Osteoblast (primary cell): ENCODE data around the gene THAP8. TPM values are rescaled to one million over a fixed set of nuclear protein-coding genes. Genes with fewer than 3 reads are reported as not detected.
A peak's percentile ranks its signal among the peaks of the same experiment; 100 is the strongest.
"Not testable (repeated sequence)": the region's sequence is repeated elsewhere in the genome, so short reads cannot be mapped to it uniquely, and the experiment has no call there.

Source experiments
- DNase-seq: peaks from one replicate; pipeline ENCODE4 v3.0.0; 2011; ENCODE audit warnings: low spot score, mixed read lengths; ENCODE audit not compliant: insufficient read length; ENCODE audit errors: missing footprints
- H2AFZ ChIP-seq: 2 replicates; pipeline ENCODE4 v1.6.0; 2011; ENCODE audit warnings: mild to moderate bottlenecking, low read length
- H3K27ac ChIP-seq: 2 replicates; pipeline ENCODE4 v1.5.1; 2011; ENCODE audit warnings: mild to moderate bottlenecking, low read depth, low read length, moderate library complexity
- H3K27me3 ChIP-seq: 2 replicates; pipeline ENCODE4 v1.6.0; 2012; ENCODE audit warnings: mild to moderate bottlenecking, control low read depth, inconsistent platforms, low read length, moderate library complexity; ENCODE audit not compliant: insufficient read depth
- H3K36me3 ChIP-seq: 2 replicates; pipeline ENCODE4 v1.5.1; 2011; ENCODE audit warnings: mild to moderate bottlenecking, low read length, control low read depth, moderate library complexity; ENCODE audit not compliant: insufficient read depth
- H3K4me1 ChIP-seq: 2 replicates; pipeline ENCODE4 v1.5.1; 2011; ENCODE audit warnings: mild to moderate bottlenecking, low read length, control low read depth, moderate library complexity; ENCODE audit not compliant: insufficient read depth
- H3K4me2 ChIP-seq: 2 replicates; pipeline ENCODE4 v1.6.0; 2011; ENCODE audit warnings: mild to moderate bottlenecking, low read length; ENCODE audit not compliant: insufficient read depth
- H3K4me3 ChIP-seq: fragments of 200-600 bp; sonication (generic); 3 replicates; pipeline ENCODE4 v1.5.1; 2012; ENCODE audit warnings: mild to moderate bottlenecking, low read length, inconsistent platforms; ENCODE audit not compliant: insufficient read depth
- H3K79me2 ChIP-seq: 2 replicates; pipeline ENCODE4 v1.6.0; 2012; ENCODE audit warnings: mild to moderate bottlenecking, low read length, control low read depth, inconsistent platforms; ENCODE audit not compliant: insufficient read depth
- H3K9me3 ChIP-seq: 2 replicates; pipeline ENCODE4 v1.5.1; 2011; ENCODE audit warnings: low read depth, low read length, control low read depth
- H4K20me1 ChIP-seq: 2 replicates; pipeline ENCODE4 v1.6.0; 2012; ENCODE audit warnings: mild to moderate bottlenecking, low read length, control low read depth; ENCODE audit not compliant: insufficient read depth
- total RNA-seq: library from RNA; depleted of rRNA; stranded (reverse); fragments of >200 nt; gene quantifications from 2 replicates; pipeline ENCODE4 v1.2.3, GENCODE V29; 2012
- TF ChIP-seq, protein P1 (sequence below): IDR thresholded peaks from 2 replicates; pipeline ENCODE4 v1.5.1; 2011; ENCODE audit warnings: mild to moderate bottlenecking, low read depth, low read length, moderate library complexity; ENCODE audit errors: extremely low read depth

The THAP8 gene
- total RNA-seq, 1 donor = 5.1 TPM

DNA sequence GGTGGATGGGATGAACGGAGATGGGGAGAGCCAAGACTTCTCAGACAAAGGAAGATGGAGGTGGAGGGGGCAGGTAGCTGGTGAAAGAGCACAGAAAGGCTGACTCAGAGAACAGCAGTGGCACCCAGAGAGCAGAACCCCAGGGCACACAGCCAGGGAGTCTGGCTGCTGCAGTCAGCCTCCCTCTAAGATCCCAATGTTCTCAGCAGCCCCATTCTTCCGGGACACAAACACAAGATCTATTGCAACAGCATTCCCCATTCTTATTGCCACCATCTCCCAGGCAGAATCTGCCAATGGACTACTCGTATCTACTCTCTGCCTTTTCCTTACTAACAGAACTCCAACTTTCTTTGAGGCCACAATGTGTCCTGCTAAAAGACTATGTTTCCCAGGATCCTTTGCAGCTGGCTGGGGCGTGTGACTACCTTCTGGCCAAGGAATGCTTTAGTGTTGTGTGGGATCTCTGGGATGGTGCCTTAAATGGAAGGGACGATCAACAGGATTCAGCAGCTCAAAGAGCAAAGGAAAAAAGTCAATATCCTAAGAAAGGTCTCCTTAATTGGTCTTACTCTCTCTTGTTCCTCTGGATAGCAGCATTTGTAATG lies 7.5 kb downstream of the THAP8 start:
- Histone ChIP-seq H3K9me3 (no peaks in the 10 kb centered on the region), H3K27me3 (no peaks in the 10 kb centered on the region), H3K79me2 (no peaks in the 10 kb centered on the region), H3K27ac (no peak overlapping the region), H3K4me1 (peaks cover 9% of the 10 kb centered on the region), H3K4me2 (no peak overlapping the region), H3K4me3 (no peak overlapping the region), H4K20me1 (no peaks in the 10 kb centered on the region), H2AFZ (peak overlapping the region; percentile 41), H3K36me3 (no peaks in the 10 kb centered on the region)
- DNase-seq = no peak
- TF ChIP-seq, protein P1, sequence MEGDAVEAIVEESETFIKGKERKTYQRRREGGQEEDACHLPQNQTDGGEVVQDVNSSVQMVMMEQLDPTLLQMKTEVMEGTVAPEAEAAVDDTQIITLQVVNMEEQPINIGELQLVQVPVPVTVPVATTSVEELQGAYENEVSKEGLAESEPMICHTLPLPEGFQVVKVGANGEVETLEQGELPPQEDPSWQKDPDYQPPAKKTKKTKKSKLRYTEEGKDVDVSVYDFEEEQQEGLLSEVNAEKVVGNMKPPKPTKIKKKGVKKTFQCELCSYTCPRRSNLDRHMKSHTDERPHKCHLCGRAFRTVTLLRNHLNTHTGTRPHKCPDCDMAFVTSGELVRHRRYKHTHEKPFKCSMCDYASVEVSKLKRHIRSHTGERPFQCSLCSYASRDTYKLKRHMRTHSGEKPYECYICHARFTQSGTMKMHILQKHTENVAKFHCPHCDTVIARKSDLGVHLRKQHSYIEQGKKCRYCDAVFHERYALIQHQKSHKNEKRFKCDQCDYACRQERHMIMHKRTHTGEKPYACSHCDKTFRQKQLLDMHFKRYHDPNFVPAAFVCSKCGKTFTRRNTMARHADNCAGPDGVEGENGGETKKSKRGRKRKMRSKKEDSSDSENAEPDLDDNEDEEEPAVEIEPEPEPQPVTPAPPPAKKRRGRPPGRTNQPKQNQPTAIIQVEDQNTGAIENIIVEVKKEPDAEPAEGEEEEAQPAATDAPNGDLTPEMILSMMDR = no peak

DNA sequence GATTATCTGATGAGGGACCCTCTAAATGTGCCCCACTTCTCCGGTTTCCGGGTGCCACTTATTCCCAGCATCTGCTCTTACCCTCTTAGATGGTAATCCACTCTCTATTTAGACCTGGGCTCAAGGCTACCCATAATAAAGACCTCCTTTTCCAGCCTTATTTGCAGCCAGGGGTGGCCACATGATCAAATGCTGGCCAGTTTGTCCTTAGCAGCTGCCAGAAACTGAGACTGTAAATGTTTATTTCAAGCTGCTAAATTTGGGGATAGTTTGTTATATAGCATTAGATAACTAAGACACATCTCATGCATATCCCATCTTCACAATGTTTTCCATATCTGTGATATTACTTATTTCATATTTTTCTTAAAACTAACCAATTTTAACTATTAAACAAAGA lies 10.1 kb downstream of the THAP8 start:
- Histone ChIP-seq H3K4me2 (no peak overlapping the region), H2AFZ (no peak overlapping the region), H3K9me3 (no peaks in the 10 kb centered on the region), H3K4me1 (peaks cover 14% of the 10 kb centered on the region), H3K4me3 (no peak overlapping the region), H3K27ac (no peak overlapping the region), H4K20me1 (no peaks in the 10 kb centered on the region), H3K36me3 (no peaks in the 10 kb centered on the region), H3K79me2 (no peaks in the 10 kb centered on the region), H3K27me3 (no peaks in the 10 kb centered on the region)
- no peak for DNase-seq
- TF ChIP-seq, protein P1 = no peak

DNA sequence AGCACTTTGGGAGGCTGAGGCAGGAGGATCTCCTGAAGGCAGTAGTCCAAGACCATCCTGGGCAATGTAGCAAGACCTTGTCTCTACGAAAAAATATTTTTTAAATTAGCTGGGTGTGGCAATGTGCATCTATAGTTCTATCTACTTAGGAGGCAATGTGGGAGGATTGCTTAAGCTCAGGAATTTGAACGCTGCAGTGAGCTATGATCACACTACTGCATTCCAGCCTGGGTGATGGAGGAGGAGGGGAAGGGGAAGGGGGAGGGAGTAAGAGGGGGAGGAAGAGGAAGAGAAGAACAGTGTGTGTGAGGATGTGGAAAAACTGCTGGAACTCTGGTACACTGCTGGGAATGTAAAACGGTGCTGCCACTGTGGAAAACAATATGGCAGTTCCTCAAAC lies 12.3 kb downstream of the THAP8 start:
- no peaks in the 10 kb centered on the region for H3K27me3 ChIP-seq
- no peaks in the 10 kb centered on the region for H3K36me3 ChIP-seq
- TF ChIP-seq, protein P1 = no peak
- peak overlapping the region; percentile 3 for H3K4me2 ChIP-seq
- H3K79me2 ChIP-seq = no peaks in the 10 kb centered on the region
- no peaks in the 10 kb centered on the region for H4K20me1 ChIP-seq
- peak overlapping the region; percentile 60 for H3K27ac ChIP-seq
- DNase-seq = no peak
- H3K9me3 ChIP-seq = no peaks in the 10 kb centered on the region
- no peak overlapping the region for H3K4me3 ChIP-seq
- H2AFZ ChIP-seq = peak overlapping the region; percentile 78
- H3K4me1 ChIP-seq = peaks cover 14% of the 10 kb centered on the region

DNA sequence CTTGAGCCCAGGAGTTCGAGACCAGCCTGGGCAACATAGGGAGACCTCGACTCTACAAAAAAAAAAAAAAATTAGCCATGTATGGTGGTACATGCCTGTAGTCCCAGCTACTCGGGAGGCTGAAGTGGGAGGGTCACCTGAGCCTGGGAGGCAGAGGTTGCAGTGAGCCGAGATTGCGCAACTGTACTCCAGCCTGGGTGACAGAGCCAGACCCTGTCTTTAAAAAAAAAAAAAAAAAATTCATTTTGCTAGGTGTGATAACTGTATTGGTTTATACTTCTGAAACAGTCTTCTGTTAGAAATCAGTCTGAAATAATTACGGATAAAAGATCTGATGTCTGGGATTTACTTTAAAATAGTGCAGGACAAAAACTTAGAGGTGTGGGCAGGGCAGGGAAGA lies 13.0 kb downstream of the THAP8 start:
- not testable (repeated sequence) for H3K27me3 ChIP-seq, H4K20me1 ChIP-seq, H3K9me3 ChIP-seq, H3K36me3 ChIP-seq, H3K79me2 ChIP-seq, H3K4me3 ChIP-seq, DNase-seq, H3K4me2 ChIP-seq
- peak overlapping the region; percentile 78 for H2AFZ ChIP-seq
- peaks cover 14% of the 10 kb centered on the region for H3K4me1 ChIP-seq
- H3K27ac ChIP-seq = peak overlapping the region; percentile 60
